Spleen (tissue), 11 donors: ENCODE data around the gene ADAMTSL3. TPM values are rescaled to one million over a fixed set of nuclear protein-coding genes. Genes with fewer than 3 reads are reported as not detected.

Source experiments
- DNase-seq: peaks from one replicate; pipeline ENCODE4 v3.0.0-alpha.2; 2020
- H3K27ac ChIP-seq, 8 donors: fragments of 200-600 bp; sonication (generic) in 7 of 8; 1 replicate in 4 of 8; 2 replicates in 4 of 8; pipeline versions ENCODE4 v1.5.0 to v1.8.0; 2016 to 2021; ENCODE audit warnings: inconsistent platforms in 4 of 8, mild to moderate bottlenecking in 4 of 8, moderate library complexity in 1 of 8
- H3K27me3 ChIP-seq, 7 donors: fragments of 200-600 bp; sonication (generic) in 6 of 7; replicated peaks in 1 of 7; 1 replicate in 4 of 7; 2 replicates in 3 of 7; pipeline versions ENCODE4 v1.5.0 to v1.8.0; 2016 to 2021; ENCODE audit warnings: inconsistent platforms in 3 of 7, mild to moderate bottlenecking in 1 of 7
- H3K36me3 ChIP-seq, 6 donors: fragments of 200-600 bp; sonication (generic) in 5 of 6; 1 replicate in 4 of 6; 2 replicates in 2 of 6; pipeline versions ENCODE4 v1.5.0 to v1.8.0; 2016 to 2021; ENCODE audit warnings: inconsistent platforms in 2 of 6
- H3K4me1 ChIP-seq, 6 donors: fragments of 200-600 bp; sonication (generic) in 5 of 6; 1 replicate in 3 of 6; 2 replicates in 3 of 6; pipeline versions ENCODE4 v1.5.0 to v1.8.0; 2016 to 2021; ENCODE audit warnings: inconsistent platforms in 3 of 6
- H3K4me3 ChIP-seq, 8 donors: fragments of 200-600 bp; sonication (generic) in 7 of 8; 1 replicate in 4 of 8; 2 replicates in 4 of 8; pipeline versions ENCODE4 v1.5.0 to v1.8.0; 2016 to 2021; ENCODE audit warnings: inconsistent platforms in 4 of 8, mild to moderate bottlenecking in 4 of 8, moderate library complexity in 2 of 8
- H3K9me3 ChIP-seq, 8 donors: fragments of 200-600 bp; sonication (generic) in 7 of 8; 1 replicate in 4 of 8; 2 replicates in 4 of 8; pipeline versions ENCODE4 v1.5.0 to v1.8.0; 2016 to 2021; ENCODE audit warnings: inconsistent platforms in 4 of 8
- CTCF ChIP-seq, 11 experiments: fragments of 200-600 bp in 7 of 11; fragments of 450-650 bp in 4 of 11; sonication (generic) in 4 of 11; IDR thresholded peaks in 8 of 11; conservative IDR thresholded peaks in 3 of 11; 1 replicate in 7 of 11; 2 replicates in 4 of 11; pipeline versions ENCODE4 v1.4.0 to v1.8.0; 2016 to 2021; ENCODE audit warnings: antibody characterized with exemption in 11 of 11, inconsistent platforms in 4 of 11, mild to moderate bottlenecking in 1 of 11
- POLR2A ChIP-seq, 3 donors: fragments of 450-650 bp; IDR thresholded peaks; one replicate each; pipeline ENCODE4 v1.5.1; 2017; ENCODE audit warnings: antibody characterized with exemption in 3 of 3, mild to moderate bottlenecking in 1 of 3
- POLR2AphosphoS5 ChIP-seq, 3 donors: sonication (generic); formaldehyde crosslinking; IDR thresholded peaks; one replicate each; pipeline ENCODE4 v1.5.1; 2017; ENCODE audit warnings: antibody characterized with exemption in 3 of 3
- WGBS, 5 donors: extraction: QIAGEN DNeasy Blood & Tissue Kit in 3 of 5; methylation state at CpG; one replicate each; pipeline versions ENCODE4 v1.1.5 to v1.1.7; 2013 to 2018; 5-methylcytosine and 5-hydroxymethylcytosine counted together
- intact Hi-C: fragments of 100-400 bp; cut with DNase I; formaldehyde crosslinking; loops from one replicate; pipeline ENCODE4 v1.15.0; 2023; ENCODE audit warnings: low total_unique reads
- polyA plus RNA-seq, 3 donors: library from polyadenylated mRNA; stranded (reverse); fragments of 200-250 nt; gene quantifications; one replicate each; pipeline ENCODE4 v1.2.1, GENCODE V29; 2013
- total RNA-seq, 7 donors: library from RNA; depleted of rRNA in 3 of 7; stranded (reverse); fragments of >200 nt in 3 of 7; fragmentation: NEBNext Ultra II Directional in 4 of 7; extraction: Animal tissue kit (Norgen Biotek cat#: 25700) in 4 of 7; gene quantifications; one replicate each; pipeline versions ENCODE4 v1.1.0 to v1.2.1, GENCODE V29; 2016 to 2021
- donor health status: healthy with polysubstance abuse.
- donor health status: DM: no; HTN: no; CAD: no; lungs with moderate emphysema.
- donor health status: DM: no; HTN: no; CAD: no.
- donor health status: Bipolar disorder and iron deficiency.
- donor health status: healthy.
- donor health status: DM: no; HTN: no; CAD: no.
- donor health status: DM: yes; HTN: yes; CAD: no.

Gene ADAMTSL3
- total and polyA plus RNA-seq, 10 donors: 0.09 to 5.7 (median 2.9) TPM

GRCh38 chr15:83838763-83839162, 184.8 kb downstream of the ADAMTSL3 start:
- H3K9me3 ChIP-seq: no peaks in the 10 kb centered on the region
- H3K4me3 ChIP-seq: no peak overlapping the region
- no peak for DNase-seq
- H3K36me3 ChIP-seq: no peaks in the 10 kb centered on the region
- intact Hi-C loops: no loop called here
- 83 to 98% (median 88%) methylated on average over 2 of the region's 2 CpGs for WGBS, 5 donors
- peaks cover 0 to 8% (median 0%) of the 10 kb centered on the region in 7 donors for H3K27me3 ChIP-seq
- TF ChIP-seq POLR2AphosphoS5 (IDR thresholded peaks at IDR 0.05) (no peak), CTCF (IDR thresholded peaks at IDR 0.05 in 8 of 11, conservative IDR thresholded peaks at IDR 0.05 in 3 of 11) (no peak), POLR2A (IDR thresholded peaks at IDR 0.05) (no peak)
- no peak overlapping the region for H3K27ac ChIP-seq
- H3K4me1 ChIP-seq: no peaks in the 10 kb centered on the region

GRCh38 chr15:83842281-83842680, 188.4 kb downstream of the ADAMTSL3 start:
- no peak for DNase-seq
- TF ChIP-seq POLR2AphosphoS5 (IDR thresholded peaks at IDR 0.05): no peak
- no peak for TF ChIP-seq POLR2A (IDR thresholded peaks at IDR 0.05)
- no peak for TF ChIP-seq CTCF (IDR thresholded peaks at IDR 0.05 in 8 of 11, conservative IDR thresholded peaks at IDR 0.05 in 3 of 11)
- Histone ChIP-seq H3K36me3 (no peaks in the 10 kb centered on the region), H3K27ac (no peak overlapping the region), H3K27me3 (peaks cover 0 to 14% (median 0%) of the 10 kb centered on the region in 7 donors), H3K4me1 (peaks cover 0 to 11% (median 1%) of the 10 kb centered on the region in 6 donors), H3K9me3 (no peaks in the 10 kb centered on the region), H3K4me3 (no peak overlapping the region)
- 59 to 73% (median 72%) methylated on average over 6 of the region's 6 CpGs for WGBS, 5 donors
- intact Hi-C loops: no loop called here

- intact Hi-C loops: no loop called here
- H3K27me3 ChIP-seq: peaks cover 0 to 14% (median 0%) of the 10 kb centered on the region in 7 donors
- no peak for DNase-seq
Measured at GRCh38 chr15:83843471-83843871, 189.5 kb downstream of the ADAMTSL3 start.

GRCh38 chr15:83844742-83845141, 190.8 kb downstream of the ADAMTSL3 start:
- Histone ChIP-seq H3K4me3 (no peak overlapping the region), H3K9me3 (no peaks in the 10 kb centered on the region), H3K27me3 (peaks cover 0 to 14% (median 0%) of the 10 kb centered on the region in 7 donors), H3K4me1 (peaks cover 0 to 13% (median 1%) of the 10 kb centered on the region in 6 donors), H3K36me3 (no peaks in the 10 kb centered on the region), H3K27ac (peak overlapping the region in 1 of 8 donors; percentile 18)
- intact Hi-C loops: no loop called here
- WGBS, 5 donors: 91 to 95% (median 93%) methylated on average over 7 of the region's 7 CpGs
- DNase-seq: no peak
- TF ChIP-seq CTCF (IDR thresholded peaks at IDR 0.05 in 8 of 11, conservative IDR thresholded peaks at IDR 0.05 in 3 of 11): no peak
- TF ChIP-seq POLR2AphosphoS5 (IDR thresholded peaks at IDR 0.05): no peak
- no peak for TF ChIP-seq POLR2A (IDR thresholded peaks at IDR 0.05)

More at GRCh38 chr15:83843471-83843871, 189.5 kb downstream of the ADAMTSL3 start:
- WGBS, 5 donors: 71 to 87% (median 80%) methylated on average over 3 of the region's 3 CpGs
- H3K4me3 ChIP-seq: no peak overlapping the region
- no peak overlapping the region for H3K27ac ChIP-seq
- H3K4me1 ChIP-seq: peaks cover 0 to 13% (median 1%) of the 10 kb centered on the region in 6 donors
- no peak for TF ChIP-seq POLR2AphosphoS5 (IDR thresholded peaks at IDR 0.05)
- TF ChIP-seq CTCF (IDR thresholded peaks at IDR 0.05 in 8 of 11, conservative IDR thresholded peaks at IDR 0.05 in 3 of 11): no peak
- TF ChIP-seq POLR2A (IDR thresholded peaks at IDR 0.05): no peak
- H3K36me3 ChIP-seq: no peaks in the 10 kb centered on the region
- H3K9me3 ChIP-seq: no peaks in the 10 kb centered on the region
